DND-41 (cell line): ENCODE measurements around the gene PACRG.

ENCODE experiments used
- ATAC-seq: fragments of 200-7000 bp; cut with Tn5 transposase; 3 replicates; pipeline ENCODE4 v1.9.1; 2021; ENCODE audit warnings: low read depth; ENCODE audit not compliant: insufficient read depth
- DNase-seq: peaks from one replicate; pipeline ENCODE4 v3.0.0-alpha.2; 2020
- H2AFZ ChIP-seq: 2 replicates; pipeline ENCODE4 v1.6.0; 2012; ENCODE audit warnings: low read depth, low read length
- H3K27ac ChIP-seq: 2 replicates; pipeline ENCODE4 v1.5.1; 2012; ENCODE audit warnings: low read length, inconsistent platforms
- H3K27me3 ChIP-seq: fragments of 200-600 bp; sonication (generic); 2 replicates; pipeline ENCODE4 v1.6.0; 2012; ENCODE audit warnings: low read length, mild to moderate bottlenecking, inconsistent platforms; ENCODE audit not compliant: insufficient read depth, poor library complexity
- H3K36me3 ChIP-seq: 2 replicates; pipeline ENCODE4 v1.5.1; 2012; ENCODE audit warnings: low read length, inconsistent platforms; ENCODE audit not compliant: insufficient read depth
- H3K4me1 ChIP-seq: 2 replicates; pipeline ENCODE4 v1.5.1; 2012; ENCODE audit warnings: mild to moderate bottlenecking, low read length; ENCODE audit not compliant: insufficient read depth
- H3K4me2 ChIP-seq: 2 replicates; pipeline ENCODE4 v1.6.0; 2012; ENCODE audit warnings: mild to moderate bottlenecking, moderate library complexity, low read length, inconsistent platforms; ENCODE audit not compliant: insufficient read depth
- H3K4me3 ChIP-seq, 2 experiments: fragments of 200-600 bp in 1 of 2; shearing (Covaris generic) in 1 of 2; 2 replicates each; pipeline ENCODE4 v1.5.1; 2012 to 2016; ENCODE audit warnings: inconsistent platforms in 2 of 2, low read length in 2 of 2, mild to moderate bottlenecking in 2 of 2, low read depth in 1 of 2, moderate library complexity in 1 of 2
- H3K79me2 ChIP-seq: 2 replicates; pipeline ENCODE4 v1.6.0; 2012; ENCODE audit warnings: low read length, inconsistent platforms; ENCODE audit not compliant: insufficient read depth
- H3K9ac ChIP-seq: 2 replicates; pipeline ENCODE4 v1.6.0; 2012; ENCODE audit warnings: low read depth, mild to moderate bottlenecking, inconsistent platforms, low read length, moderate library complexity
- H3K9me3 ChIP-seq: 2 replicates; pipeline ENCODE4 v1.5.1; 2012; ENCODE audit warnings: low read length, moderate library complexity, mild to moderate bottlenecking, inconsistent platforms; ENCODE audit not compliant: insufficient read depth, severe bottlenecking
- H4K20me1 ChIP-seq: 2 replicates; pipeline ENCODE4 v1.6.0; 2012; ENCODE audit warnings: low read length; ENCODE audit not compliant: insufficient read depth
- CTCF ChIP-seq: IDR thresholded peaks from 2 replicates; pipeline ENCODE4 v1.5.1; 2012; ENCODE audit warnings: borderline replicate concordance, low read length, moderate library complexity, mild to moderate bottlenecking; ENCODE audit not compliant: poor library complexity, severe bottlenecking; ENCODE audit errors: extremely low read depth
- EZH2 ChIP-seq: IDR thresholded peaks from 3 replicates; pipeline ENCODE4 v1.6.1; 2012; ENCODE audit warnings: borderline replicate concordance, low read depth, mild to moderate bottlenecking, moderate library complexity, low read length, inconsistent platforms; ENCODE audit not compliant: severe bottlenecking

Gene PACRG

GRCh38 chr6:163232649-163233048, 504.9 kb downstream of the PACRG start:
- H3K27me3 ChIP-seq: no peaks in the 10 kb centered on the region
- no peaks in the 10 kb centered on the region for H4K20me1 ChIP-seq
- no peak overlapping the region for H3K4me3 ChIP-seq
- no peaks in the 10 kb centered on the region for H3K79me2 ChIP-seq
- ATAC-seq: no peak
- no peak for DNase-seq
- H2AFZ ChIP-seq: no peak overlapping the region
- no peak overlapping the region for H3K9ac ChIP-seq
- TF ChIP-seq EZH2 (no peak), CTCF (no peak)
- H3K9me3 ChIP-seq: no peaks in the 10 kb centered on the region
- no peak overlapping the region for H3K4me2 ChIP-seq
- no peak overlapping the region for H3K27ac ChIP-seq
- H3K4me1 ChIP-seq: no peaks in the 10 kb centered on the region
- no peaks in the 10 kb centered on the region for H3K36me3 ChIP-seq

GRCh38 chr6:163237110-163237509, 509.3 kb downstream of the PACRG start:
- no peak for ATAC-seq

GRCh38 chr6:163239572-163240340, 512.0 kb downstream of the PACRG start:
- Histone ChIP-seq H3K36me3 (no peaks in the 10 kb centered on the region), H3K4me2 (no peak overlapping the region), H3K27me3 (no peaks in the 10 kb centered on the region), H2AFZ (no peak overlapping the region), H4K20me1 (no peaks in the 10 kb centered on the region), H3K79me2 (no peaks in the 10 kb centered on the region), H3K27ac (no peak overlapping the region), H3K9me3 (no peaks in the 10 kb centered on the region), H3K9ac (no peak overlapping the region), H3K4me3 (no peak overlapping the region), H3K4me1 (no peaks in the 10 kb centered on the region)
- ATAC-seq (no peak), DNase-seq (no peak)
- TF ChIP-seq CTCF (no peak), EZH2 (no peak)

More at GRCh38 chr6:163237110-163237509, 509.3 kb downstream of the PACRG start:
- no peak overlapping the region for H3K27ac ChIP-seq
- H3K4me3 ChIP-seq: no peak overlapping the region
- H3K4me1 ChIP-seq: no peaks in the 10 kb centered on the region
- TF ChIP-seq CTCF: no peak
- no peak for TF ChIP-seq EZH2
- no peaks in the 10 kb centered on the region for H3K79me2 ChIP-seq
- no peaks in the 10 kb centered on the region for H4K20me1 ChIP-seq
- no peak for DNase-seq
- H3K36me3 ChIP-seq: no peaks in the 10 kb centered on the region
- H3K9ac ChIP-seq: no peak overlapping the region
- no peak overlapping the region for H3K4me2 ChIP-seq
- H2AFZ ChIP-seq: no peak overlapping the region
- no peaks in the 10 kb centered on the region for H3K9me3 ChIP-seq
- H3K27me3 ChIP-seq: no peaks in the 10 kb centered on the region
